HG02642 (cell line): ENCODE results near the gene OTOG.

Source experiments
- ATAC-seq: cut with Tn5 transposase; IDR thresholded peaks from one replicate; pipeline ENCODE4 v1.9.1; 2021; ENCODE audit warnings: mild to moderate bottlenecking; ENCODE audit not compliant: unreplicated experiment, poor library complexity

Gene OTOG

DNA sequence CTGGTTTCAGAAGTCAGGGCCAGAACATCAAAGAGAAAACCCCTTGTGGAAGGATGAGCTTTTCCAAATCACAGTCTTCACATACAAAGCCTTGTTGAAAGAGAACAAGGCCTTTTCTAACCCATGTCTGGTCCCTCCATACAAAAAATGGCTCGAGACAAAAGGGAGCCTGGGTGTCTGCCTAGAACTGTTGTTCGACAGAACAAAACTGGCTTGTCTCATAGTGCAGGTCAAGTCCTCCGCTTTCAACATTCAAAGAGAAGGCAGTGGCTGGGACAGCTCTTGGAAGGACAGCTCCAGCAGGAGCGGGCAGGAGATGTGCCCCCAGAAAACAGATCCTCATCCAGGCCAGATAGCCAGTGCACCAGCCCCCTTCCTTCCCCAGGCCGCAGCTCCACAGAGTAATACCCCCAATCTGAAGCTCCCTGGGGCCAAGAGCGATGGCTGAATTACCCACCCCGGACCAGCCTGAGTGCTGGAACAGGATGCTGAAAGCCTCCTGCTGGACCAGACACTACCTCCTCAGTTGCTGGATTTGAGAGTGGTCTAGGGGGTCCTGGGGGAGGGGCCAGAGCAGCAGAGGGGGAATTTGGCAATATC lies 30.4 kb upstream of the OTOG start:
- ATAC-seq = no peak

DNA sequence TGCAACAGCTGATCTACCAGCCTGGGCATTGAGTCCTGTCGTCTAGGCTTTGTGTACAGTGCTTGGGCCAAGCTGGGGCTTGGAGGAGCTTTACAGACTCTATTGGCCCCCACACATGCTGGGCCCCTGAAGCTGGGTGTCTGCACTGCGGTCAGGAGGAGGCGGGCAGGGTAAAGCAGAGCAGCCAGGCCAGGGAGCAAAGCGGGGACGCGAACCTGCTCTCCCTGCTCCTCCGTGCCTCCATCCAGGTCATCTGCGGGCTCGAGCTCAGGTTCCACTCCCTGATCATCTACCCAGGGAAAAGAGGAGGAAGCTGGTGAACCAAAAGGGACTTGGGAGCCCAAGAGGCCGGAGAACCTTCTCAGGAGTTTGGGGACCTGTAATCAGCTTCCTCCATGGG lies 29.9 kb upstream of the OTOG start:
- ATAC-seq = no peak

- ATAC-seq = no peak
These were observed 28.7 kb upstream of the OTOG start for GRCh38 chr11:17518366-17518765.

DNA sequence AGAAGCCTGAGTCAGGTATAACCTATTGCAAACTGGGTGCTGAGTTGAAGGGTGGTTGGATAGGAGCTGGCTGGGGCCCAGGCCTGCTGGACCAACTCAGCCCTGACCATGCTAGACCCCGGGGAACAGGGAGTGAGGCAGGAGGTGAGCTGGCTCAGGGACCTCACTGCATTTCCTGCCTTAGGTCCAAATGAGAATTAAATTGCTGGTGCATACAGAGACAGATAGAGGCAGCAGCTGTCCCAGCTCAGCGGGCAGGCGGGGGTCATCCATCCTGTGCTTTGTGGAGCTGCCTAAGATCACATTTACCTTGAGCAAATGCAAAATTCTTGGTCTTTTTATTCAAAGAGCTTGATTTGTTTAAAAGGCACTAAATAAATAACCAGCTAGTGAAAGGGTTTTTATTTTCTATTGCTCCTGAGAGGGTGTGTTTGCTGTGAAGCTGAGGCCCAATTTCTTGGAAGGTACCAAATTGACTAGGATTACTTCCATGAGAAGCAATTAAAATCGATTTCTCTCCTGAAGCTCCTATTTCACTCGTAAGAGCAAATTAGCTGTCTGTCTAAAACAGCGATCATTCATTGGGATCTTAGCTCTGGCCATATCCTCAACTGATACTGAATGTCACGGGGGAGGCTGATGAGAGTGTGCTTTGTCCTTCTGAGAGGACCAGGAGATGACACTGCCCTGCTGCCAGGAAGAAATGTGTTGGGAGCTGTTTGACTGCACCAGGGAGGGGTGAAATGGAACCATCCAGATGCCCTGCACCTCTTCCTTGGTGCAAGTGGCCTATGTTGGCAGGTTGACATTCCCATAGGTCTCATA lies 27.8 kb upstream of the OTOG start:
- no peak for ATAC-seq

DNA sequence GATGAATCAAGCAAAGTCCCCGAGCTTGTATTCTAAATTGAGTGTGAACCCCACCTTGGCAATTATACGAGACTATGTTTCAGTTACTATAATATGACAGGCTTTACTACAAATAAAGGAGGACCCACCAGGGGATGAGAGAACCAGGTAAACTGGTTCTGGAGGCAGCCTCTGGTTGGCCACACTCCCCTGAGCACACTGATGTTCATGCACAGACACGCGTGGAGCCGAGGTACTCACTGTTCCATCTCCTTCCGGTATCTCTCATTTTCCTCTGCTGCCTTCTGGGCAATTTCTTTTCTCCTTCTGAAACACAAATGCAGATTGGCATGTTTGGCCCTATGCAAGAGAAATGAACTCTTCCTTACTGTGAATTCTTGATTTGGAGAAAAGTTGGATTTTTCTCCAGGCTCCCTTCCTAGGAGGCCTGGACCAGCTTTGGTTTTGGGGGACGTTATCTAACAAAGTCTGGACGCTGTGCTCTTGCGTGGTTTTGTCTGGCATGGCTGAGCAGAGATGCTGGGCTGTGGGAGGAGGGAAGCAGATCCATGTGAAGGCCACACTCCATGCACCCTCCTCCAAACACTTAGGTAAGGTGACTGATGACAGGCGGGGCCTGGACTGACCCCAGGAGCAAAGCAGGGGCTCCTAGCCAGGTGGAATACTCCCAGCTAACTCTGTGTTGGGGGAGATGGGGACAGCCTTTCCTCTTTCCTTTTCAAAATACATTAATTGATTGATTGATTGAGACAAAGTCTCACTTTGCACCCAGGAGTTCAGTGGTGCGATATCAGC lies 25.8 kb upstream of the OTOG start:
- no peak for ATAC-seq

- ATAC-seq = no peak
These were observed 24.4 kb upstream of the OTOG start for GRCh38 chr11:17522655-17523054.

- ATAC-seq = no peak
These were observed 22.8 kb upstream of the OTOG start for GRCh38 chr11:17524221-17524620.

DNA sequence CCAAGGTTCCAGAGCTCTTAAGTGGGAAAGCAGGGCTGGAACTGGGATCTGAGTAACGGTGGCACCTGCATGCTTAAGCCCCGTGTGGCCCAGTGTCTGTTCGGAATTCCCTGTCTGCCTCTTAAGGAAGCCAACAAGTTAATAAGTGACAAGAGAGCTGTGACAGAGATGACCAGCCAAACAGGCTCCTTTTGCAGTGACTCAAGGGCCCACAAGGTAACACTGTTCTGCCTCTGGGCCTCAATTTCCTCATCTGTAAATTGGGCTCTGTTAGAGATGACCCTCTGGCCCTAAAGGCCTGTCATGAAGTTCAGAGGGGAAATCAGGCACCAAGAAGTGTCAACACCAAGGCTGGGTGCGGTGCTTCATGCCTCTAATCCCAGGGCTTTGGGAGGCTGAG lies 21.5 kb upstream of the OTOG start:
- no peak for ATAC-seq

GRCh38 chr11:17526326-17526725 lies 20.7 kb upstream of the OTOG start:
- no peak for ATAC-seq

DNA sequence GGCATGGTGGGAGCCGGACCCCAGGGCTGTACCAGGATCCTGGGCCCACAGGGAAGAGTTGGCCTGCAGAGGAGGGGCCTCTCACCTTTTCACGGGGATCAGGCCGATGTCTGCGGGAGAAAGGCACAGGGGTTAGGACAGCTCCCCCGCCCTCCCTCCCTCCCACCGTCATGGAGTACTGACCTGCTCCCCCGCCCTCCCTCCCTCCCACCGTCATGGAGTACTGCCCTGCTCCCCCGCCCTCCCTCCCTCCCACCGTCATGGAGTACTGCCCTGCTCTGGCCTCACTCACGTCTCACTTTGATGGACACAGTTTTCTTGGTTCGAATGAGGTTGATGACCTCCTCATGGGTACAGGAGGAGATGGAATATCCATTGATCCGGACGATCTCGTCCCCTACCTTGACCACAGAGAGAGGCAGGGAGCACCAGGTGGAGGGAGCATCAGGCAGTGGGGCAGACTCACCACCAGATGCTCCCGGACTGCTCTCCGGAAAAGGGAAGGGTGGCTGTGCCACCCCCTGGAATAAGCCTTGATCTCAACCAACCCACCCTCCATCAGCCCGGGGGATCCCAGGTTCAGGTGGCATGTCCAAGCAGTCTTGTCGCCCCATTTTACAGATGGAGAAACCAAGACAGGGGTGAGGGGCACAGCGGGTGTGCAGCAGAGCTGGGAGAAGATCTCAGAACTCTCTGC lies 20.0 kb upstream of the OTOG start:
- no peak for ATAC-seq

DNA sequence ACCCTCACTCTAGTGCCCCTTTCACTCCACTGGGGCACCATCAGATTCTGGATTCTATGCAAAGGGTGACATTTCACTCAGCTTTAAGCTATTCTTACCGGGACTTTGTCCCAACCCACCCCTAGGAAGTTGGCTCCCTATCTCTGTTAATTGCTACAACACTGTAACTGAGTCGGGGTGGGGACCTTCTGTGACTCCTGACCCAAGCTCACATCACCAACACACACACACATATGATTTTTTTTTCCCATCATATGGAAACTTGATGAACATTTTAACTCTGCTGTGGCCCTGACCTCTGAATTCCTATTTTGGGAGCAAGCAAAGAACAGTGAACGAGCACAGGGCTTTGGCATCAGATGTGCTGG lies 19.4 kb upstream of the OTOG start:
- ATAC-seq = no peak

DNA sequence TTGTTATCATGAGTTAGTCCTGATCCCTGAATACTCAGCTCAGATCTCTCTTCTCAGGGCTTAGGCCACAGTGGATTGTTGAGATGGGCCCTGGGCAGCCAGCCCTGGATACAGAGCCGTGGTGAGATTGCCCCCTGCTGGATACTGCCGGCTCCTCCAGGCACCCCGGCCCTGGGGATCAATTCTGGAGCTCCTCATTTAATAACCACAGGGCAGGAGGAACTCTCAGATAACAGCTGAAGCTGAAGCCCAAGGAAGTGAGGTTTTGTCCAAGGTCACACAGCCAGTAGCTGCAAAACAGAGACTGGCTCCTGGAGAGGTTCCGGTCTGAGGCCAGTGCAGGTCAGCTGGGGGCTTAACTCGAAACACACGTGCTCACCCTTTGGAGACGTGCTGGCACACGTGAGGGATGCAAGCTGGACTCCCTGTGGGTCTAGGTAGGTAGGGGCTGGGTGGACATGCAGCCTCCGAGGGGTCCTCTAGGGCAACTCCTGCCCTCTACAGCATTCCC lies 18.8 kb upstream of the OTOG start:
- ATAC-seq = peak; percentile 69

DNA sequence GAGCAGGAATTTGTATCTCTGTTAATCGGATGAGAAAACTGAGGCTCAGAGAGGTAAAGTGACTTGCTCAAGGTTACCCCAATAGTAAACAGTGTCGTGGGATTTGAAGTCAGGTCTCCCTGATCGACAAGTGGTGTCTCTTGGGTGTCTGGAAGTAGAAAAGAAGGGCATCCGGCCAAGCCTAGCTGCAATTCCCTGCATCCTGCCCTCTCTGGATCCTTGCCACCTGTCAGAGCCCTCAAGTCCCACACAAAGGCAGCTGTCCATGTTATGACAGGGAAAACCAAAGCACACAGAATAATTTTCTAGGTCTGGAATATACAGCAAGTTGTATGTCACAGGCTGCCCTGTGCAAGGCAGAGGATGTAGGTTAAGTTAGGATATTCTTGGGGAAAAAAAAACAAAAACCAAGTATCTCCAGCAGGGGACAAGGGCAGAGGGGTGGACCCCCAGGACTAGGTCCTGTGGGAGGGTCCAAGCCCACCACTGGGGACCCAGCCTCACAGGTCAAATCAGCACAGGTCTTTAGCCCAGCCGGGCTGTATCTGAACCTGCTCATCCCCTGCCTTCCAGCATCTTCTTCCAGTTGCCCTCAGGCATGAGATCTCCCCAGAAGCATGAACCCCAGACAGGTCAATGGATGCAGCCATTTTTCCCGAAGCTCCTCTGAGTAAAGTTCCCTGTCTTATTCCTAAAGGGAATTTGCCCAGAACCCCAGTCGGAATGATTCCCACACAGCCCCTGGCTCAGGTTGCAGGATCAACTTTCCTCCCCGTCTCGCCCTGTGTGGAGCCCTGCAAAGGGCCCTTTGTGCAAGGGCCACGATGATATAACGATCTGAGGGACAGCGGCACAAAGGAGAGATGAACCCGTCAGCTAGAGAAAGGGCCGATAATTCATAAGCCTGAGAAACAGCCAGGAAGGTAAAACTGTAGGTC lies 17.9 kb upstream of the OTOG start:
- ATAC-seq = no peak

DNA sequence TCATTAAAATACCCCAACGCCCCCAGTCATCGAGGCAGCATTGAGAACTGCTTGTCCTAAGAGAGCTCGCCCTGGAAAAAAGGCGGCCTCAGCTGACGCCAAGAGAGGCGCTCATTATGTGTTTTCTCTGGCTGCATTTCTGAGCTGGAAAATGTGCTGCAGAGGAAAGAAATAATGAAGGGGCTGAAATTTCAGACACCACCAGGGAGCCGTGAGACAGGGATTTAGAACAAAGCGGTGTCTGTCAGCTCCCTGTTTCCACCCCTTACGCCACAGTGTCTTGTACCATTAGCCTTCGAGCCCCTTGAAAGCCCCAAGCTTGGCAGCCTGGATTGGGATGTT lies 17.2 kb upstream of the OTOG start:
- ATAC-seq = no peak

DNA sequence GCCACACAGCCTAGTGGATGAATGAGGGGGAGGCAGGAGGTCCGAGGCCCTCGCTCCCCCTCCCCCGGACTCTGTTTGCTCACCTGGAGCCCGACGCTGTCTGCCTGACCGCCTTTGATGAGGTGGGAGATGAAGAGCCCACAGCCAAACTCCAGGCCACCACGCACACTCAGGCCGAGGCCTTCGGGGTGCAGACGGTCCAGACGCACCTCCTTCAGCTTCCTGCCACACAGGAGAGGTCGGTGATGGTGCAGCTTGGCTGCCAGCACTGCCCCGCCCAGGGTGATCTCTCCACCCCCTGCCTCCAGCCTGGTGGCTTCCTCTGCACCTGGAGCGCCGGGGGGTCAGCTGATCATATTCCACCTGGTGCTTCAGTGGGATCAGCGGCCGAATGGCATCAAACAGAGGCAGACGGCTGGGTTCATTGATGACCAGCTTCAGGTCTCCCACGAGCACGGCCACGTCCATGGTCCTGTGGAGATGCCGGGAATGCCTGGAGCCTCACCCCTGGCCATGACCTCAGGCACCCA lies 15.9 kb upstream of the OTOG start:
- no peak for ATAC-seq

- ATAC-seq = no peak
These were observed 15.4 kb upstream of the OTOG start for GRCh38 chr11:17531636-17532113.

DNA sequence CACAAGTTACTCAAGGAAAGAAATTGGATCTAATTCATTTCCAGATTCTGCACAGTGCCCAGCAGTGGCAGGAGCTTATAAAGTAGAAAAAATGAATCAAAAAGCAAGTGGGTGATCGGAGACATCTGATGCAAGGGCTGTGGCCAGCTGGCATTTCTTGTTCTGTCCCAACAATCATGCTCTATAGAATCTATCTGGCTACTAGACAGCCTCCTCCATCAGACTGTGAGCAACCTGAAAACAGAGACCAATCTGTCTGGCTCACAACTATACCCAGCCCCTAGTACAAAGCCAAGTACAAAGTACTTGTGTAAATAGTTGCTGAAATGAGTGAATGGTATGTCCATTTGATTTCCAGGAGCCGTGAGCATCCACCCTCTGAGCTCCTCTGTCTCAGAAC lies 14.3 kb upstream of the OTOG start:
- no peak for ATAC-seq

- ATAC-seq = no peak
These were observed 13.7 kb upstream of the OTOG start for GRCh38 chr11:17533341-17533740.

DNA sequence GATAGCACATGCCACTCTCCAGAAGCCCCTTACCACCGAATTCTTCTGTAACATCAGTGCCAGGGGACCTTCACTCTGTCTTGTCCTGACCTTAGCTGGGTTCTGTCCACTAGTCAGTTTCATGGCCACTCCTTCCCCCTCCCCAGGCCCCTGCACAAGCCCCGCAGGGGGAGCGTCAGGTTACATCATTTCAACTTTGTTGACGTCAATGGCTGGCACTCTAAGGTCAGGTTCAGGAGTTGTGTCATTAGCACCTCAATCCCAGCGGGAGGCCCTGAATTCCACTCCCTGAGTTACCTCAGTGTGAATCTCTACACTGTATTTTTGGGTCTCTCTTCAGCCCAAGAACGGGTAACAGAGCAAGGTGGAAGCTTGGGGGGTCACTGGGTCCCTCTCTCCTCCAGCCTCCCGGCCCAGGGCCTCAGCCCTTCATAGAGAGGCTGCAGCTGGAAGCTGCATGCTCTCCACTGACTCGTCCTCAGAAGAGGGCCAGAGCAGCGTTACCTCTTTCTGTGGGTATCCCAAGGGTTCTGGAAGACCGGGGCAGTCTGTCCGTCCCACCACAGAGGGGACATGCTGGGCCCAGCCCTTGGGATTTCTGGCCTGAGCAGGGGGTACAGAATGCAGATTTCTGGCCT lies 13.2 kb upstream of the OTOG start:
- ATAC-seq = no peak
